ENCODE data around the gene CDK5RAP3. TPM values are rescaled to one million over a fixed set of nuclear protein-coding genes. Genes with fewer than 3 reads are reported as not detected.

The CDK5RAP3 gene
- total and polyA plus RNA-seq, 2 of the 13 experiments (the other 11 are each of a cell fraction or from before 2014, with no cell fraction given) = 128 to 154 TPM

- TF ChIP-seq SAP130 (CRISPR knock-in tag; IDR thresholded peaks at IDR 0.05; ENCODE audit: low read depth) = 0 out of 2 replicates have a peak, but pooled peaks have one; percentile 2
Measured at GRCh38 chr17:48011405-48012150, 40.7 kb downstream of the CDK5RAP3 start (continued).

GRCh38 chr17:48012151-48012520, 41.2 kb downstream of the CDK5RAP3 start:
- H3K79me2 ChIP-seq (ENCODE audit: insufficient read depth, low read length) = no peaks in the 10 kb centered on the region
- peak overlapping the region in 2 of 3 experiments; percentile 24 to 58; a peak in 2 of 6 replicates for H3K4me3 ChIP-seq (replicated peaks in 1 of 3; ENCODE audit: insufficient read depth in 1 of 3, low read depth in 2 of 3, low read length in 3 of 3)
- in situ Hi-C loops (cut with HindIII; ENCODE audit: extremely low pct_ligation_motif_present, low pct_unique_long_range_greater_than_20kb) (no loop called here), intact Hi-C loops (cut with micrococcal nuclease; ENCODE audit: unreplicated experiment) (no loop called here)
- FAIRE-seq (no peak), DNase-seq (ENCODE audit: low spot score) (no peak), ATAC-seq (peak; percentile 66)
- no peak overlapping the region for H2AFZ ChIP-seq (ENCODE audit: low read length)
- no peaks in the 10 kb centered on the region; the same call in 1 of the 2 replicates for H4K20me1 ChIP-seq (ENCODE audit: insufficient read depth, low read length)
- H3K9me3 ChIP-seq (ENCODE audit: low read length) = no peaks in the 10 kb centered on the region
- ChIA-PET POLR2A (interaction anchor here (1.0 kb wide), 1 partner anchor 42 kb away, joined by 3 read pairs; the partner anchor contains the start of gene CDK5RAP3), CTCF (ENCODE audit: low intra/inter-chr PET ratio, low total read pairs) (interaction anchor here (1.7 kb wide), 1 partner anchor 63 kb away, joined by 4 read pairs; no protein-coding TSS in a partner anchor)
- WGBS (ENCODE audit: low lambda C conversion rate) = 5% methylated on average over 21 of the region's 34 CpGs
- no peak overlapping the region for H3K27ac ChIP-seq (ENCODE audit: extremely low read length, insufficient read depth, low read length)
- H3K9ac ChIP-seq (ENCODE audit: insufficient read depth, low read depth, low read length) = no peak overlapping the region
- H3K4me2 ChIP-seq (ENCODE audit: low read depth, low read length) = peak overlapping the region; percentile 75
- H3K36me3 ChIP-seq (replicated peaks in 1 of 2; ENCODE audit: control insufficient read depth in 1 of 2, insufficient read depth in 2 of 2, low read length in 2 of 2) = no peaks in the 10 kb centered on the region
- BruUV-seq (replicated peaks) = no TSS peak
- H3K4me1 ChIP-seq (ENCODE audit: insufficient read depth, low read length) = peaks cover 23% of the 10 kb centered on the region
- H3K27me3 ChIP-seq (ENCODE audit: control insufficient read depth in 1 of 2, insufficient read depth in 2 of 2, low read length in 2 of 2) = peaks cover 10 to 53% of the 10 kb centered on the region in 2 experiments; a peak in 4 of 5 replicates
- TF ChIP-seq TBX2 (CRISPR knock-in tag; IDR thresholded peaks at IDR 0.05; ENCODE audit: borderline replicate concordance) = no peak
- no peak for TF ChIP-seq ZNF761 (CRISPR knock-in tag; conservative IDR thresholded peaks at IDR 0.05)
- TF ChIP-seq NCOA1 (CRISPR knock-in tag; IDR thresholded peaks at IDR 0.05) = no peak
- TF ChIP-seq ZNF687 (CRISPR knock-in tag; IDR thresholded peaks at IDR 0.05) = peak; percentile 33; the same call in 1 of the 2 replicates
- no peak for TF ChIP-seq MXD1 (CRISPR knock-in tag; IDR thresholded peaks at IDR 0.05)
- TF ChIP-seq MXI1 (IDR thresholded peaks at IDR 0.05; ENCODE audit: borderline replicate concordance, low read depth, low read length) = peak; percentile 70; the same call in 2 of the 3 replicates
- no peak for TF ChIP-seq SYNCRIP (IDR thresholded peaks at IDR 0.05; ENCODE audit: insufficient read depth, low read depth, low read length)
- TF ChIP-seq HNRNPLL (IDR thresholded peaks at IDR 0.05; ENCODE audit: low read depth, low read length, poor library complexity, severe bottlenecking) = peak; percentile 92
- TF ChIP-seq PRDM15 (CRISPR knock-in tag; IDR thresholded peaks at IDR 0.05) = no peak
- no peak for TF ChIP-seq PLRG1 (conservative IDR thresholded peaks at IDR 0.05)
- TF ChIP-seq KLF13 (CRISPR knock-in tag; IDR thresholded peaks at IDR 0.05) = no peak
- TF ChIP-seq HNRNPK (IDR thresholded peaks at IDR 0.05; ENCODE audit: low read depth, low read length, poor library complexity, severe bottlenecking) = peak; percentile 92
- no peak for TF ChIP-seq ZSCAN29 (CRISPR knock-in tag; conservative IDR thresholded peaks at IDR 0.05)
